Breast epithelium (tissue), 3 donors: ENCODE results near the gene CCNT1.
"Not testable (repeated sequence)": the region's sequence is repeated elsewhere in the genome, so short reads cannot be mapped to it uniquely, and the experiment has no call there.

Experiments
- POLR2A ChIP-seq: fragments of 450-650 bp; IDR thresholded peaks from one replicate; pipeline ENCODE4 v1.6.1; 2016; ENCODE audit warnings: antibody characterized with exemption, mild to moderate bottlenecking, moderate library complexity
- POLR2AphosphoS5 ChIP-seq, 3 donors: sonication (generic); formaldehyde crosslinking; IDR thresholded peaks; one replicate each; pipeline ENCODE4 v1.6.1; 2017; ENCODE audit warnings: antibody characterized with exemption in 3 of 3
- TF ChIP-seq, protein P1 (sequence below), 3 donors: fragments of 450-650 bp; IDR thresholded peaks; one replicate each; pipeline ENCODE4 v1.5.1; 2016 to 2017; ENCODE audit warnings: antibody characterized with exemption in 3 of 3, mild to moderate bottlenecking in 3 of 3, moderate library complexity in 3 of 3

DNA sequence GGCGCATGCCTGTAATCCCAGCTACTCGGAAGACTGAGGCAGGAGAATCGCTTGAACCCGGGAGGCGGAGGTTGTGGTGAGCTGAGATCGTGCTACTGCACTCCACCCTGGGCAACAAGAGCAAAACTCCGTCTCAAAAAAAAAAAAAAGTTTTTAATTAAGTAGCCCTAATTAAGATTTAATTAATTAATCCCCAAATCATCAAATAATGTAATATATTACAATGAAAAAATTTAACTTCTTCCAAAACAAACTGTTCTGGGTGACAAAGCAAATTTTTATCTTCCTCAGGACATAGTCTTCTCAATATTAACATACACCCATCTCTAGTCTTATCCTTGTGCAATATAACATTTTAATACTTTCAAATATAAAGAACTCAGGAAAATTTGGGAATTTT lies 17.7 kb downstream of the CCNT1 start:
- TF ChIP-seq POLR2AphosphoS5 (IDR thresholded peaks at IDR 0.05); POLR2A: not testable (repeated sequence)
- TF ChIP-seq, protein P1, sequence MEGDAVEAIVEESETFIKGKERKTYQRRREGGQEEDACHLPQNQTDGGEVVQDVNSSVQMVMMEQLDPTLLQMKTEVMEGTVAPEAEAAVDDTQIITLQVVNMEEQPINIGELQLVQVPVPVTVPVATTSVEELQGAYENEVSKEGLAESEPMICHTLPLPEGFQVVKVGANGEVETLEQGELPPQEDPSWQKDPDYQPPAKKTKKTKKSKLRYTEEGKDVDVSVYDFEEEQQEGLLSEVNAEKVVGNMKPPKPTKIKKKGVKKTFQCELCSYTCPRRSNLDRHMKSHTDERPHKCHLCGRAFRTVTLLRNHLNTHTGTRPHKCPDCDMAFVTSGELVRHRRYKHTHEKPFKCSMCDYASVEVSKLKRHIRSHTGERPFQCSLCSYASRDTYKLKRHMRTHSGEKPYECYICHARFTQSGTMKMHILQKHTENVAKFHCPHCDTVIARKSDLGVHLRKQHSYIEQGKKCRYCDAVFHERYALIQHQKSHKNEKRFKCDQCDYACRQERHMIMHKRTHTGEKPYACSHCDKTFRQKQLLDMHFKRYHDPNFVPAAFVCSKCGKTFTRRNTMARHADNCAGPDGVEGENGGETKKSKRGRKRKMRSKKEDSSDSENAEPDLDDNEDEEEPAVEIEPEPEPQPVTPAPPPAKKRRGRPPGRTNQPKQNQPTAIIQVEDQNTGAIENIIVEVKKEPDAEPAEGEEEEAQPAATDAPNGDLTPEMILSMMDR (IDR thresholded peaks at IDR 0.05), result not testable (repeated sequence)
